Mammary microvascular endothelial cell (primary cell): ENCODE results near the gene TYRP1. TPM values are rescaled to one million over a fixed set of nuclear protein-coding genes. Genes with fewer than 3 reads are reported as not detected.

ENCODE experiments used
- total RNA-seq: library from RNA; depleted of rRNA; stranded (reverse); fragments of >200 nt; gene quantifications from 2 replicates; pipeline ENCODE4 v1.2.3, GENCODE V29; 2015

TYRP1 gene, protein sequence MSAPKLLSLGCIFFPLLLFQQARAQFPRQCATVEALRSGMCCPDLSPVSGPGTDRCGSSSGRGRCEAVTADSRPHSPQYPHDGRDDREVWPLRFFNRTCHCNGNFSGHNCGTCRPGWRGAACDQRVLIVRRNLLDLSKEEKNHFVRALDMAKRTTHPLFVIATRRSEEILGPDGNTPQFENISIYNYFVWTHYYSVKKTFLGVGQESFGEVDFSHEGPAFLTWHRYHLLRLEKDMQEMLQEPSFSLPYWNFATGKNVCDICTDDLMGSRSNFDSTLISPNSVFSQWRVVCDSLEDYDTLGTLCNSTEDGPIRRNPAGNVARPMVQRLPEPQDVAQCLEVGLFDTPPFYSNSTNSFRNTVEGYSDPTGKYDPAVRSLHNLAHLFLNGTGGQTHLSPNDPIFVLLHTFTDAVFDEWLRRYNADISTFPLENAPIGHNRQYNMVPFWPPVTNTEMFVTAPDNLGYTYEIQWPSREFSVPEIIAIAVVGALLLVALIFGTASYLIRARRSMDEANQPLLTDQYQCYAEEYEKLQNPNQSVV
- 0.34 TPM in 1 of 2 replicates, not detected in the other for total RNA-seq

DNA sequence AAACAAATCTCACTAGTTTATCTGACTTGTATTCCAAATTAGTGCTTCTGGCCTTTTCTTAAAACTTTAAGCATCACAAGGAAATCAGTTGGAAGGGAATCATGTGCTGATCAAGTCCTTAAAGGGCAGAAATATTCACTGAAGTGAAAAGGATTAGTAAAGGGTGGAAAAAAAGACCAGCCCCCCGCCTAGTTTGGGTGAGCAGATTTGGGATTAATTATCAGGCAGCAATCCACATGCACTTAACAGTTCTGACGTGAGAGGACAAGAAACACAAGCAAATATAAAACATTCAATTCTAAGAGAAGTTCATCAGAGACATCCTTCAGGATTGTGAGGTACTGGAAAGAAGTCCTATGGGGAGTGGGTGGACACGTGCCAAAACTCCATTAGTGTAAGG, at the start of gene TYRP1:
TYRP1 (plus strand) TSS at position 245 of the 400 bp plus-strand sequence. CDS start 612 bp downstream, outside the sequence.

Other genes with a start within 250 kb of the TYRP1 start
- gene LURAP1L, start 81.6 kb downstream of the TYRP1 start, total RNA-seq, result 1.9 and 2.9 TPM in 2 replicates